K562 (cell line): ENCODE measurements around the gene MRPL16. TPM values are rescaled to one million over a fixed set of nuclear protein-coding genes. Genes with fewer than 3 reads are reported as not detected.

ENCODE experiments used
- ATF1 ChIP-seq, 2 experiments: fragments of 450-650 bp in 1 of 2; IDR thresholded peaks; 2 replicates each; pipeline ENCODE4 v1.6.1; 2016; ENCODE audit warnings: missing compliant biosample characterization in 1 of 2, missing genetic modification characterization in 1 of 2
- CHD4 ChIP-seq: fragments of 200-600 bp; sonication (generic); IDR thresholded peaks from 3 replicates; pipeline ENCODE4 v1.6.1; 2012; ENCODE audit warnings: low read depth, mild to moderate bottlenecking, mixed read lengths, low read length, inconsistent platforms; ENCODE audit not compliant: insufficient read depth, insufficient replicate concordance, poor library complexity, severe bottlenecking
- E4F1 ChIP-seq: fragments of 250-450 bp; sonication (Bioruptor Pico); IDR thresholded peaks from 2 replicates; pipeline ENCODE4 v1.5.0; 2021; ENCODE audit warnings: mild to moderate bottlenecking, borderline replicate concordance
- FOXA3 ChIP-seq, 2 experiments: fragments of 450-650 bp in 1 of 2; sonication (generic) in 1 of 2; formaldehyde crosslinking; IDR thresholded peaks in 1 of 2; conservative IDR thresholded peaks in 1 of 2; 2 replicates each; pipeline versions ENCODE4 v1.4.0 to v1.8.0; 2020 to 2022; ENCODE audit warnings: mild to moderate bottlenecking in 2 of 2, missing genetic modification reagents in 1 of 2
- HLTF ChIP-seq: fragments of 450-650 bp; IDR thresholded peaks from 2 replicates; pipeline ENCODE4 v1.6.1; 2016
- MTA1 ChIP-seq: fragments of 450-650 bp; IDR thresholded peaks from 2 replicates; pipeline ENCODE4 v1.6.1; 2017; ENCODE audit warnings: borderline replicate concordance
- MXD1 ChIP-seq: fragments of 250-450 bp; sonication (Bioruptor Pico); IDR thresholded peaks from 2 replicates; pipeline ENCODE4 v1.8.0; 2021; ENCODE audit warnings: borderline replicate concordance, mild to moderate bottlenecking, moderate library complexity; ENCODE audit not compliant: poor library complexity, severe bottlenecking
- PBX2 ChIP-seq, 2 experiments: IDR thresholded peaks in 1 of 2; conservative IDR thresholded peaks in 1 of 2; 2 replicates each; pipeline ENCODE4 v1.6.1; 2016; ENCODE audit warnings: low read depth in 2 of 2, mild to moderate bottlenecking in 1 of 2, missing compliant biosample characterization in 1 of 2, missing genetic modification characterization in 1 of 2, moderate library complexity in 1 of 2
- RFX1 ChIP-seq: fragments of 450-650 bp; IDR thresholded peaks from 2 replicates; pipeline ENCODE4 v1.6.1; 2016; ENCODE audit warnings: mild to moderate bottlenecking, moderate library complexity
- ZNF407 ChIP-seq: fragments of 450-650 bp; IDR thresholded peaks from 2 replicates; pipeline ENCODE4 v1.6.1; 2016; ENCODE audit warnings: low read depth
- polyA plus RNA-seq, 8 experiments: library from polyadenylated mRNA; depleted of rRNA in 4 of 8; stranded (reverse) in 5 of 8; unstranded in 3 of 8; fragments of >200 nt; fragmentation: Nextera tagmentation in 2 of 8; fragmentation: Illumina TruSeq in 1 of 8; extraction: Ambion mirVana in 2 of 8; extraction: Trizol in 1 of 8; gene quantifications; 2 replicates each; pipeline versions ENCODE4 v1.2.1 to v1.2.3, GENCODE V29; 2011 to 2014; ENCODE audit warnings: inconsistent platforms in 1 of 8, missing spikeins in 1 of 8
- total RNA-seq, 7 experiments: library from RNA; depleted of rRNA in 6 of 7; stranded (reverse); fragments of >200 nt in 6 of 7; fragmentation: Illumina TruSeq in 2 of 7; extraction: Trizol in 2 of 7; gene quantifications; 2 replicates each; pipeline versions ENCODE4 v1.2.1 to v1.2.3, GENCODE V29; 2011 to 2021; ENCODE audit warnings: low replicate concordance in 1 of 7

The MRPL16 gene
- total and polyA plus RNA-seq, 9 of the 15 experiments (the other 6 are each of a cell fraction or from before 2014, with no cell fraction given): 63.3 to 209 (median 157) TPM

GRCh38 chr11:59776210-59777066 lies 34.1 kb downstream of the MRPL16 start (continued):
- TF ChIP-seq PBX2 (CRISPR knock-in tag; IDR thresholded peaks at IDR 0.05; ENCODE audit: low read depth) (no peak), PBX2 (tag; conservative IDR thresholded peaks at IDR 0.05; ENCODE audit: low read depth) (no peak), ZNF407 (no peak), HLTF (no peak), FOXA3 (CRISPR knock-in tag; conservative IDR thresholded peaks at IDR 0.05 in 1 of 2, IDR thresholded peaks at IDR 0.05 in 1 of 2) (peak in 1 of 2 experiments; percentile 44; a peak in 2 of 4 replicates), MXD1 (CRISPR knock-in tag) (no peak), CHD4 (no peak), ATF1 (CRISPR knock-in tag; IDR thresholded peaks at IDR 0.05) (no peak), ATF1 (tag; IDR thresholded peaks at IDR 0.05) (no peak), E4F1 (CRISPR knock-in tag) (no peak), MTA1 (no peak), RFX1 (no peak)
